GM08714 (cell line): ENCODE data around the gene NPR1.
A peak's percentile ranks its signal among the peaks of the same experiment; 100 is the strongest.
"Not testable (repeated sequence)": the region's sequence is repeated elsewhere in the genome, so short reads cannot be mapped to it uniquely, and the experiment has no call there.

ENCODE experiments used
- H3K4me3 ChIP-seq: fragments of 200-500 bp; sonication (Bioruptor generic); 2 replicates; pipeline ENCODE4 v1.5.1; 2014; ENCODE audit warnings: mild to moderate bottlenecking, low read length, inconsistent platforms
- ZNF274 ChIP-seq: IDR thresholded peaks from 2 replicates; pipeline ENCODE4 v1.6.1; 2012; ENCODE audit warnings: mild to moderate bottlenecking, low read depth, low read length

Gene NPR1

DNA sequence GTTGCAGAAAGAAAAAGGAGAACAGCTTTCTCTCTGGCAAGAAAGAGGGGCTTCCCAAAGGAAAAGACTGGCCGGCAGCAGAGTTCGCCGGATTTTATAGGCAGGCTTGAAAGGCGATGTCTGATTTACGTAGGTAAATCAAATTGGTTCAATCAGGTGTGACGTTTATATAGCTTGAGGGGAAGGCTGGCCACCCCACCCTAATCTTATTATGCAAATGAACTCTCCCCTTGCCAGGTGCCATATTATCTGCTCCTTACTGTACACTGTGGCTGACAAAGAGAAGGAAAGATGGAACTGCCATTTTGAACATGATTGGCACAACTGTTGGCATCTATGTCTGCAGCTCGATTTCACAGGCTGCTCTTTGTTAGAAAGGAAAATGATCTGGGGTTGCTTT lies 32.5 kb downstream of the NPR1 start:
- no peak for TF ChIP-seq ZNF274
- H3K4me3 ChIP-seq = no peak overlapping the region

DNA sequence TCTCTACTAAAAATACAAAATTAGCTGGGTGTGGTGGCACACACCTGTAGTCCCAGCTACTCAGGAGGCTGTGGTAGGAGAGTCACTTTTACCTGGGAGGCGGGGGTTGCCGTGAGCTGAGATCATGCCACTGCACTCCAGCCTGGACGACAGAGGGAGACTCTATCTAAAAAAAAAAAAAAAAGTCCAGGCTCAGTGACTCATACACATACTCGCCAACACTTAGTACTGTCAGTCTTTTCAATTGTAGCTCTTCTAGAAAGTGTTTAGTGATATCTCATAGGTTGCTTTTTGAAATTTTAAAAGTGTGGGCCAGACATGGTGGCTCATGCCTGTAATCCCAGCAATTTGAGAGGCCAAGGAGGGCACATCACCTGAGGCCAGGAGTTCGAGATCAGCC lies 37.7 kb downstream of the NPR1 start:
- not testable (repeated sequence) for H3K4me3 ChIP-seq

DNA sequence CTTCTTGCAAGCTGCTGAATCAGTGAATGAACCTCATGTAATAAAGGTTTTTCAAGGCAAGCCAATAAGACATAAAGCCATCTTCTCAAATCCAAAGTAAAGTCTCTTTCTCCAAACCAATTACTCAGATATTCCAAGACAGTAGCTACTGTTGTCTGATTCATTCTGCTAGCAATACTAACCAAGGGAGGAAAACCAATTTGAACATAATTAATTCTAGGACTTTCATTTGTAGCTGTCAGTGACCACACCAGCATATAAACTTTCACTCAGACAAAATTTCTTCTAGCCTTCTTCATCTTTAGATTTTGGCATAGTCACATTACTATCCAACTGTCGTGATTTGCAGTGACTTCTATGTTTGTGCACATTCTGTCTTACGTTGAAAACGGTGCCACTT lies 38.8 kb downstream of the NPR1 start:
- no peak for TF ChIP-seq ZNF274
- H3K4me3 ChIP-seq = no peak overlapping the region

DNA sequence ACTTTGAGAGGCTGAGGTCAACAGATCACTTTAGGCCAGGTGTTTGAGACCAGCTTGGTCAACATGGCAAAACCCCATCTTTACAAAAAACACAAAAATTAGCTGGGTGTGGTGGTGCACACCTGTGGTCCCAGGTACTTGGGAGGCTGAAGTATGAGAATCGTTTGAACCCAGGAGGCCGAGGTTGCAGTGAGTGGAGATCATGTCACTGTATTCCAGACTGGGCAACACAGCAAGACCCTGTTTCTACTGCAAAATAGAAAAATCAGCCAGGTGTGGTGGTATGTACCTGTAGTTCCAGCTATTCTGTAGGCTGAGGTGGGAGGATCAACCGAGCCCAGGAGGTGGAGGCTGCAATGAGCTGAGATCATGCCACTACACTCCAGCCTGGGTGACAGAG lies 45.2 kb downstream of the NPR1 start:
- H3K4me3 ChIP-seq = no peak overlapping the region
- TF ChIP-seq ZNF274 = no peak

DNA sequence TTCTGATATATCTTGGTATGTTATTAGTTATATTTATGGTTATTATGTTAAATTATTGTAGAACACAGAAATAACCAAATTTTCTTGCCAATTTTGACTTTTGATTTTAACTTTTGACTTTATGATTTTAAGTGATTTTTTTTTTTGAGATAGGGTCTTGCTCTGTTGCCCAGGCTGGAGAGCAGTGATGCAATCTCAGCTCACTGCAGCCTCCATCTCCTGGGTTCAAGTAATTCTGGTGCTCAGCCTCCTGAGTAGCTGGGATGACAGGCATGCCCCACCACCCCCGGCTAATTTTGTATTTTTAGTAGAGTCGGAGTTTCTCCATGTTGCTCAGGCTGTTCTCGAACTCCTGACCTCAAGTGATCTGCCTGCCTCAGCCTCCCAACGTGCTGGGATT lies 46.1 kb downstream of the NPR1 start:
- not testable (repeated sequence) for H3K4me3 ChIP-seq

DNA sequence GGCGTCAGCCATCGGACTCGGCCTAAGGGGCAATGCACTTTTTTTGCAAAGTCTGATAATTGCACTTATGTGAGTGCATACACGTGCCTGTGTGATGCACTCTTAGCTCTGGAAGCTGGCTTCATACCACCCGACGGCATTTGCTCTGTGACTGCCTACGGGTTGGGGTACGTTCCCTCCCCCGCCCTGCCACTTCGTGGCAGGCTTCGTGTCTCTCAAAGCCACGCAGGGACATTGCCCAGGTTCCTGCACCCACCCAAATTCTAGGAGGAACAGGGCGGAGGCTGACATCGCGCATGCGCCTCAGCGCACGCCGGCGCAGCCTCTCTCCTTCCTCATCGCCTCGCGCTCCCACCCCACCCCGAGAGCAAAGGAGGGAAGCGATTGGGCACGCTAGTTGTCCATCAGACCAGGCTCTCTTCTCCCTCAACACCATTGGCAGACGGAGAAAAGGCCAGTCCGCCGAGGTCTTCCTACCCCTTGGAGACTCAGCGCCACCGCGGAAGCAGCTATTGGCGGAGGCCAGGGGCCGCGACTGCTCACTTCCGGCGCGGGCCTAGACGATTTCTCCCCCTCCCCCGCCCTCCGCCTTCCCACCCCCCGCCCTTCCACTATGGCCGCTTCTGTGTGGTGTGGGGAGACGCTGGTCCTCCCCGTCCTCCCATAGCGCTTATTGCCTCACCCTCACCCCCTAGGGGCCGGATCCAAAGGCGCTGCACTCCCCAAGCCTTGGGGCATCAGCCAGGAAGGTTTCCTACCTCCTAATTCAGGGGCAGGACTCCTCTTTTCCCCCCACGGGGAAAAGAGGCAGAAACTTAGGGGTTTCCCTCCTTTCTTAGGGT lies 49.2 kb downstream of the NPR1 start, which contains the start of gene INTS3:
Gene INTS3 (plus strand): TSS at position 588 of the 842 bp plus-strand sequence. CDS start 585 bp downstream, outside the sequence.
- peak within 1 kb of the TSS; percentile 90 for H3K4me3 ChIP-seq
- TF ChIP-seq ZNF274 = no peak

DNA sequence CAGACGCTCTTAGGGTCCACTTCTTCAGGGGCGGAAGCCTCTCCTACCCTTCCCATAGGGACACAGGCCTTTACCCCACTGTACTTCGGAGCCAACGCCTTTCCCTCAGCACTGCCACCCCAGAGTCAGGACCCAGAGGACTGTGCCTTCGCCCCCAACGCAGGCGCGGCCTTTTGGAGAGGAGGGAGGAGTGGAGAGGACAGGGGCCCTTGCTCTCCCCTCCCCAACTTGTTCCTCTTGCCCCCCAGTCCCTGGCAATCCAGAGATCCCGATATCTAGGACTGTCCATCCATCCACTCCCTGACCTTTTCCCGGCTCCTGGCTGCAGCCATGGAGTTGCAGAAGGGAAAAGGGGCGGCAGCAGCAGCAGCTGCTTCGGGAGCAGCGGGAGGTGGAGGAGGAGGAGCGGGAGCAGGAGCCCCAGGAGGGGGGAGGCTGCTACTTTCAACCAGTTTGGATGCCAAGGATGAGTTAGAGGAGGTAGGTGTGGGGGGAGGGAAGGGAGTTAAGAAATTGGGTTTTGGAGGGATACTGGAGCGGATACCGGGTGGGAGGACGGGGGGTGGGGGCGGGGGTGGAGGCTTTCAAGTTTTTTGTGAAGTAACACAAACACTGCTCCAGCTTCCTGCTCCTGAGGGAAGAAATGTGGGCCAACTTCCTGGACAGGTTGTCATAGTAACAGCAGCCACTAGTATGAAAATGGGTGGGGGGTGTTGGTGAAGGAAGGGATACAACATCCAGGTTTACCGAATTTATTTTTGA lies 50.0 kb downstream of the NPR1 start:
- H3K4me3 ChIP-seq = peak overlapping the region; percentile 90
- TF ChIP-seq ZNF274 = no peak

DNA sequence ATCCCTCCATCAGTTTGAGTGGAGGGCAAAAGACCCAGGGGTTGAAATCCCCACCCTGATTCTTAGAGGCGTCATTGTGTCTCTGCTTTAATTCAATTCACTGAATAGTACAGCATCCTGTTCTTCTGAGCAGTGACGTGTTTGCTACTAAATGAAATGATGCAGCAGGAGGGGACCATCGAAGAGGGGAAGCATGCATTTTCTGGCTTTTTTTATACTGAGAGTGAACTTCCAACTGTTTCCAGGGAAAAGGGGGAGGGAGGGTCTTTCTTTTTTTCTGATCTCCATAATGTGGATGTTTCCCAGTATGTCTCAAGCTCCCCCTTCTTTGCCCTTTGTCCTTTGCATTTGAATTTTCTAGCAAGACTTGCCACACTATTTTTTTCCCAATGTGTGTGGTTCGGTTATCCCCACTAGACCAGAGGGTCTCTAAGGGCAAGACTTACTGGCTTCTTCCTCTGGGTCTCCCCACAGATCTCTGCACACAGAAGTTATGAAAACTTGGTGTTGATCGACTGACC lies 52.0 kb downstream of the NPR1 start:
- no peak for TF ChIP-seq ZNF274
- H3K4me3 ChIP-seq = no peak overlapping the region

DNA sequence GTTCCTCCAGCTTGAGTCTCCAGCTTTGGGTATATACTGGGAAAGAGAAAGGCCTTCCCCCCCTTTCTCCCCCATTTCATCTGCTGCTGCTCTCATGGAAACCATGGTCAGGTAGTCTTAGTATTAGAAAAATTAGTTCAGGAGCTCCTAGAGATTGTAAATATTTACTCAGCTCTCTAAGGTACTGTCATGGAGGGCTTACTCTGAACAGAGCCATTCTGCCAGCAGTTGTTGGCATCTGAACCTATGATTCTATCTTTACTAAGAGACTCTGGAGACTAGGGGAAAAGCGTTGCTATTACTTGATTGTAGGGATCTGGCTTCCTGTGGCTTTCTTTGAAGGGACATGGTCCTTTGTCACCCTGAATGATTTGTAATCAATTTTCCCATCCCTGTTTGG lies 55.5 kb downstream of the NPR1 start:
- TF ChIP-seq ZNF274 = no peak

DNA sequence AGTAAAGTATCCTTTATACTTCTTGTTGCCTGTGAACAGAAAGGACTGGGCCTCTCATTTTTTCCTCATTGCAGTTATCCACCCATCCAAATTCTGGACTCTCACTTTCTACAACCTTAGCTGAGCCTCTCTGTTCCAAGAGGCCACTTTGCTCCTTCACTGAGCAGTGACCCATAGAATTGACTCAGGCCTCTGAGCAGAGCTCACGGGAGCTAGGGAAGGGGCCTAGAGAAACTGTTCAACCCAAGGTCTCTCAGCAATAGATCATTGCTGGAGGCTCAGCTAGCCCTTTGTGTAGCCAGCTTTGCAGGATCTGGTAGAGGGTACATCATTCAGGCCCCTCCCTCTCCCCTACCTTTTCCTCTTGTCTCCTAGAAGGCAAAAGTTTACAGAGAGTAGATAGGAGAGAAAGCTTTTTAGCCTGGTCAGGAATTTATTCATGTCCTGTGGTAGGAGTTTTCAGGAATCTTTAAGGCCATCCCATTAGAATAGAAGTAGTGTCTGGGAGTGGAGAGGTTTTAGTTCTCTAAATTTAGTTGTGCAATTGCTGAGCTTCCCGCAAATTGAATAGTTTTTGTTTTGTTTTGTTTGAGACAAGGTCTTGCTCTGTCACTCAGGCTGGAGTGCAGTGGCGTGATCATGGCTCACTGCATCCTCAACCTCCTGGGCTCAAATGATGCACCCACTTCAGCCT lies 56.1 kb downstream of the NPR1 start:
- no peak for TF ChIP-seq ZNF274
- H3K4me3 ChIP-seq = no peak overlapping the region

More for the DNA sequence above, 55.5 kb downstream of the NPR1 start:
- no peak overlapping the region for H3K4me3 ChIP-seq

DNA sequence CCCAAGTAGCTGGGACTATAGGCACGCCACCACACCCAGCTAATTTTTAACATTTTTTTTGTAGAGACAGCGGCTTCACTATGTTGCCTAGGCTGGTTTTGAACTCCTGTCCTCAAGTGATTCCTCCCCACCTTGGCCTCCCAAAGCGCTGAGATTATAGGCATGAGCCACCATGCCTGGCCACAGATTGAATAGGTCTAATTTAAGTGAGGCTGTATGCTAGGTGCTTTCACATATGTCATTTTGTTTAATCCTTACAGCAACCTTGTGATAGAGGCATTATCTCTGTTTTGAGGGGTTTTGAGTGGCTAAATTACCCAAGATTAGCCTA lies 56.6 kb downstream of the NPR1 start:
- TF ChIP-seq ZNF274 = no peak
- H3K4me3 ChIP-seq = no peak overlapping the region

DNA sequence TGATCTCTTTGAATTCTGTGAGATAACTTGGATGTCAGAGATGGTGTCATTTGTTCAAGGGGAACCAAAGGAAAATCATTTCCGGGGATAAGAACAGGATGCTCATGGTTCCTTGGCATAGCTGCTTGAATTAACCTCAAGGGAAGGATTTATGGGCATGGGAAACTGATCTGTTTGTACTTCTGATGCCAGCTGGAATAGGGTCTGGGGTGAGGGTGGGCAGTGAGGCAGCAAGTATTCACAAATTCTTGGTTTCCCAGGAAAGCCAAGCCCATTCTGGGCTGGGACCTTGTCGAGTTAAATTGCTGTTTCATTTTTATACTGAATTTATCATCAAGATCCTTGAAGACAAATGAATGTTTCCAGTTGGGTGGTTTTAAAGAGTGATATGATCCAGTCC lies 63.5 kb downstream of the NPR1 start:
- H3K4me3 ChIP-seq = peak overlapping the region; percentile 16; the same call in 1 of the 2 replicates
- no peak for TF ChIP-seq ZNF274

DNA sequence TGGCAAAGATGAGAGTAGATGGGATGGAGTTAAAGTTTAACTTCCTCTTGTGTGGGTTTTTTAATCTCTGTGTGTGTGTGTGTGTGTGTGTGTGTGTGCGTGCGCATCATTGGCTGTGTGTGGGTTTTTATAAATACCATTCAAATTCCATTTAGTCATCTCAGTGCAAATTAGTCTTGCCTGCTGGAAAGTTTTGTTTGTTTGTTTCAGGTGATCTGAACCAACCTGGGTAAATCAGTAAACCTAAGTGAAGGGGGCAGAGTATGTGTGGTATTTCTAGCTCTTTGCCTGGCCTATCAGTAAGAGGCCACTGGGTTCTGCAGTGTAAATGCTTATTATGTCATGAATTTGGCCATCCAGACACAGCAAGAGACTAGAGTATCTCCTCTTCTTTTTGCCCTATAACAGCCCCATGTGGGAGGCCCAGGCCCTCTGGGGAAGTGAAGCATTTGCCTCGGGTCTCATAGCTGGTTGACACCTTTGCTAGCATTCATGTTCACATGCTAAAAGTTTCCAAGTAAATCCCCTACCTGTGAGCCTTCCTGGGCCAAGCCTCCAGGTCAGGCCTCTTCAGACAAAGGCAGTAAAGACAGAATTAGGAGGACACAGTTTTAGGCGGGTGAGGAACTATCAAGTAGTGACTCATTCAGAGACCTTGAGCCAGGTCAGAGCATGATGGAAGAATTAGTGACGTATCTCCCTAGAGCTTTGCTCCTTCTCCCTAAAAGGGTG lies 64.1 kb downstream of the NPR1 start:
- H3K4me3 ChIP-seq = peak overlapping the region; percentile 28; the same call in 1 of the 2 replicates
- TF ChIP-seq ZNF274 = no peak
